Left ventricle myocardium inferior (tissue), 1 donor: ENCODE results near the gene MEIS1. TPM values are rescaled to one million over a fixed set of nuclear protein-coding genes. Genes with fewer than 3 reads are reported as not detected.

Experiments
- DNase-seq: peaks from one replicate; pipeline ENCODE4 v3.0.0-alpha.2; 2020
- H3K27ac ChIP-seq: fragments of 200-600 bp; replicated peaks from 2 replicates; pipeline ENCODE4 v1.8.0; 2021
- H3K27me3 ChIP-seq: fragments of 200-600 bp; 2 replicates; pipeline ENCODE4 v1.8.0; 2021; ENCODE audit warnings: low read depth
- H3K36me3 ChIP-seq: fragments of 200-600 bp; 2 replicates; pipeline ENCODE4 v1.8.0; 2021
- H3K4me1 ChIP-seq: fragments of 200-600 bp; 2 replicates; pipeline ENCODE4 v1.8.0; 2021
- H3K4me3 ChIP-seq: fragments of 200-600 bp; 2 replicates; pipeline ENCODE4 v1.8.0; 2021; ENCODE audit warnings: mild to moderate bottlenecking, moderate library complexity
- H3K9me3 ChIP-seq: fragments of 200-600 bp; replicated peaks from 2 replicates; pipeline ENCODE4 v1.8.0; 2021
- intact Hi-C: fragments of 100-400 bp; cut with micrococcal nuclease; formaldehyde crosslinking; loops from one replicate; pipeline ENCODE4 v1.11.0; 2022
- total RNA-seq: library from RNA; stranded (reverse); fragmentation: NEBNext Ultra II Directional; extraction: Animal tissue kit (Norgen Biotek cat#: 25700); gene quantifications from one replicate; pipeline ENCODE4 v1.2.1, GENCODE V29; 2021
- TF ChIP-seq, protein P1 (sequence below): fragments of 200-600 bp; IDR thresholded peaks from 2 replicates; pipeline ENCODE4 v1.8.0; 2021; ENCODE audit warnings: antibody characterized with exemption, mild to moderate bottlenecking, borderline replicate concordance
- donor health status: DM: no; HTN: yes; CAD: no; lungs with severe emphysema.

Gene MEIS1
- total RNA-seq, 1 donor from 2014 or later = 38.0 TPM

DNA sequence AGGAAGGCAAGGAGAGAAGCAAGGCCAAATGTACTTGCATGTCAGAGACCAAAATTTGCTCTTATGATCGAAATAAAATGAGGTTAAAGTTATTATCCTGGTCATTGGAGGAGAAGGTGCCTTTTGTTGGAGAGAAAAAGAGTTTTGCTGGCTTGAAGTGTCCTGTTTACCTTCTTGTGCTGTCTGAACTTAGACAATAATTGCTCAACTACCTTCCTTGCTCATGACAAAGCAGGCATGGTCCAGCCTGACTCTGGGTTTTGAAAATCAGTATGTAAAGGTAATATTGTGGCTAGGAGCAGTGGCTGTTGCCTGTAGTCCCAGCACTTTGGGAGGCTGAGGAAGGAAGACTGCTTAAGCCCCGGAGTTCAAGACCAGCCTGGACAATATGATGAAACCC lies 89.1 kb downstream of the MEIS1 start:
- Histone ChIP-seq H3K4me3 (no peak overlapping the region), H3K4me1 (peaks cover 25% of the 10 kb centered on the region), H3K36me3 (no peaks in the 10 kb centered on the region), H3K27me3 (no peaks in the 10 kb centered on the region), H3K27ac (no peak overlapping the region), H3K9me3 (no peaks in the 10 kb centered on the region)
- TF ChIP-seq, protein P1, sequence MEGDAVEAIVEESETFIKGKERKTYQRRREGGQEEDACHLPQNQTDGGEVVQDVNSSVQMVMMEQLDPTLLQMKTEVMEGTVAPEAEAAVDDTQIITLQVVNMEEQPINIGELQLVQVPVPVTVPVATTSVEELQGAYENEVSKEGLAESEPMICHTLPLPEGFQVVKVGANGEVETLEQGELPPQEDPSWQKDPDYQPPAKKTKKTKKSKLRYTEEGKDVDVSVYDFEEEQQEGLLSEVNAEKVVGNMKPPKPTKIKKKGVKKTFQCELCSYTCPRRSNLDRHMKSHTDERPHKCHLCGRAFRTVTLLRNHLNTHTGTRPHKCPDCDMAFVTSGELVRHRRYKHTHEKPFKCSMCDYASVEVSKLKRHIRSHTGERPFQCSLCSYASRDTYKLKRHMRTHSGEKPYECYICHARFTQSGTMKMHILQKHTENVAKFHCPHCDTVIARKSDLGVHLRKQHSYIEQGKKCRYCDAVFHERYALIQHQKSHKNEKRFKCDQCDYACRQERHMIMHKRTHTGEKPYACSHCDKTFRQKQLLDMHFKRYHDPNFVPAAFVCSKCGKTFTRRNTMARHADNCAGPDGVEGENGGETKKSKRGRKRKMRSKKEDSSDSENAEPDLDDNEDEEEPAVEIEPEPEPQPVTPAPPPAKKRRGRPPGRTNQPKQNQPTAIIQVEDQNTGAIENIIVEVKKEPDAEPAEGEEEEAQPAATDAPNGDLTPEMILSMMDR = no peak
- intact Hi-C loops = no loop called here
- no peak for DNase-seq

DNA sequence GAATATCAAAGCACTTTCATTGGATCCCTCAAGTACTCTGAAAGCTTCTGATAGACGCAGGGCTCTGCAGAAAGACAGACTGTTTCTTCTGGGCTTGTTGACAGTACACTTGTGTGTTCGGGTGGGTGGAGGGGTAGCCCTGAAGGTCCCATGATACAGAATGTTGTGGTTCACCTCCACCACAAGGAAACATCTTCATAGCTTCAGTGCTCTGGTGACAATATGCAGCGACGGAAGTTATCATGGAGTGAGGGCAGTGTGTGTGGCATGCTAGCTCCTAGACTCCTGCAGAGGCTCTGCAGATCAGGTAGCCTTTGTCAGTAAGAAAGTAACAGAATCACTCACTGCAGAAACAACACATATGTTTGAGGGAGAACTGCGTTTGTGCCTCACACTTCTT lies 90.7 kb downstream of the MEIS1 start:
- H3K27ac ChIP-seq = peak overlapping the region; percentile 62
- intact Hi-C loops = no loop called here
- no peaks in the 10 kb centered on the region for H3K9me3 ChIP-seq
- DNase-seq = no peak
- peaks cover 25% of the 10 kb centered on the region for H3K4me1 ChIP-seq
- TF ChIP-seq, protein P1 = no peak
- no peaks in the 10 kb centered on the region for H3K36me3 ChIP-seq
- H3K4me3 ChIP-seq = no peak overlapping the region
- H3K27me3 ChIP-seq = no peaks in the 10 kb centered on the region

DNA sequence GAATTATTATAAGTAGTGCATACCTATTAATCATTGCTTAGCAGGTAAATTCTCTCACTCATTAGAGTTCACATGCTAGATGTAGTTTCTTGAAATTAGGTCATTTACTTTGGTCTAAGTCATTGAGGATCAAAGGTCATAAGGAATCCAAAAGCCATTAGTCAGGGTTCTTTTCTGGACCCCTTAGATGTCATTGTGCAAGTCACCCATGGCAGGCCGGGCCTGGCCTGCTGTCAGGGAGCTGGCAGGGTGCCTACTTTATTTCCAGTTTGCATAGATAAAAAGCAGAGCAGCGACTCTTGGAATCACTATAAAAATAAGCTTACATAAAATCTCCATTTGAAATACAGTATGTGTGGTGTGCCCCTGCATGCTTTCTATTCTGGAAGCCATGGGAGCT lies 91.3 kb downstream of the MEIS1 start:
- intact Hi-C loops = no loop called here
- Histone ChIP-seq H3K36me3 (no peaks in the 10 kb centered on the region), H3K4me1 (peaks cover 31% of the 10 kb centered on the region), H3K9me3 (no peaks in the 10 kb centered on the region), H3K27me3 (no peaks in the 10 kb centered on the region), H3K27ac (peak overlapping the region; percentile 62), H3K4me3 (no peak overlapping the region)
- peak; percentile 48 for DNase-seq
- TF ChIP-seq, protein P1 = no peak

DNA sequence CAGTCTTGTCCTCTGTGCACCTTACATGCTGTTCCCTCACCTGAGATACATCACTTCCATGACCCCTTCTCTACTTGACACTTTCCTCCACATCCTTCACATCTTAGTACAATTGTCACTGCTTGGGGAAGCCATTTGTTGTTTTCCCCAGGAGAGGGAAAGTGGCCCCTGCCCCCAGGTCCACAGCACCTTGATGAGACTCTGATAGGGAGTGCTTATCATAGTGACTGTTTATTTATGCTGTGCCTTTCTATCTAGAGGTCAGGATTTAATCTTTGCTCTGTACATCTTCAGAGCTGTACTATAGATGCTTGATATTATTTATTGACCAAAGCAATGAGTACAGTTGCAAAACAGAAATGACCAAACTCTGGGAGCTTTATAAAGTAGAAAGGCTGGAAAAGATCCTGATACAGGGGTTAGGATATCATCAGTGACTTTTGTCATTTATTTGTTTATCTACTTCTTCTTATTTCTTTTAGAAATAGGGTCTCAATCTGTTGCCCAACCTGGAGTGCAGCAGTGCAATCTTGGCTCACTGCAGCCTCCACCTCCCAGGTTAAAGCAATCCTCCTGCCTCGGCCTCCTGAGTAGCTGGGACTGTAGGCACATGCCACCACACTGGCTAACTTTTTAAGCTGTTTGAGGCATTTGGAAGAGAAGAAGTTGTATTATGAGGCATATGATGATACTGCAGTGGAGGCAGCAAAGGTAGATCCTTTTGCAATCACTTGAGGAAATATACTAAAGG lies 94.2 kb downstream of the MEIS1 start:
- Histone ChIP-seq H3K27me3 (no peaks in the 10 kb centered on the region), H3K4me1 (peaks cover 61% of the 10 kb centered on the region), H3K9me3 (no peaks in the 10 kb centered on the region), H3K4me3 (no peak overlapping the region), H3K36me3 (no peaks in the 10 kb centered on the region), H3K27ac (no peak overlapping the region)
- TF ChIP-seq, protein P1 = no peak
- intact Hi-C loops = no loop called here
- no peak for DNase-seq

DNA sequence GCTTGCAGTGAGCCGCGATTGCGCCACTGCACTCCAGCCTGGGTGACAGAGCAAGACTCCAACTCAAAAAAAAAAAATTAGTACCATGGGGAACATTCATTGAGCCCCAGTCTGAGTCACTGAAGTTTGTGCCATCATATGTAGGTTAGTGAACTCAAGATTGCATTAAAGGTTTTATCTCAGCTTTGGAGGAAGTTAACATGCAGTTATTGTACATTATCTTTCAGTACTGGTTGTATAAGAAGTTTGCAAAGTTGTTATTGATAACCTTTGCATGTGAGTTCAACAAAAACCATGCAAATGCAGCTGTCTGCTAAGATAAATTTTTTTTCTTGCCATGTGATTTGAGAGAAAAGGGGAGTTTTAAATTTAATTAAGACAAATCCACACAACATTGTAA lies 95.7 kb downstream of the MEIS1 start:
- intact Hi-C loops = no loop called here
- Histone ChIP-seq H3K27me3 (no peaks in the 10 kb centered on the region), H3K27ac (no peak overlapping the region), H3K4me1 (peaks cover 66% of the 10 kb centered on the region), H3K4me3 (no peak overlapping the region), H3K9me3 (no peaks in the 10 kb centered on the region), H3K36me3 (no peaks in the 10 kb centered on the region)
- no peak for DNase-seq
- TF ChIP-seq, protein P1 = no peak
